ENCODE data around the gene PRKCA.

The PRKCA gene

GRCh38 chr17:66675991-66676371 is 373.6 kb downstream of the PRKCA start:
- Histone ChIP-seq H3K36me3 (ENCODE audit: insufficient read depth, low read length) (no peaks in the 10 kb centered on the region), H3K9ac (ENCODE audit: insufficient read length) (no peak overlapping the region), H3K27ac (no peak overlapping the region), H3K4me3 (no peak overlapping the region), H3K9me3 (ENCODE audit: low read depth, low read length) (no peaks in the 10 kb centered on the region)
- DNase-seq (ENCODE audit: low read depth, low spot score), result no peak
- TF ChIP-seq FOXP2 (optimal IDR thresholded peaks at IDR 0.05; ENCODE audit: control extremely low read depth, extremely low read length, insufficient read depth) (no peak), EZH2 (IDR thresholded peaks at IDR 0.05) (no peak), POLR2AphosphoS5 (IDR thresholded peaks at IDR 0.05; ENCODE audit: borderline replicate concordance, low read depth, low read length) (no peak)

GRCh38 chr17:66676421-66676820 is 374.0 kb downstream of the PRKCA start:
- TF ChIP-seq EZH2 (IDR thresholded peaks at IDR 0.05) (no peak), FOXP2 (optimal IDR thresholded peaks at IDR 0.05; ENCODE audit: control extremely low read depth, extremely low read length, insufficient read depth) (no peak), POLR2AphosphoS5 (IDR thresholded peaks at IDR 0.05; ENCODE audit: borderline replicate concordance, low read depth, low read length) (no peak)
- no peak for DNase-seq (ENCODE audit: low read depth, low spot score)
- no peak overlapping the region for H3K27ac ChIP-seq
- H3K9me3 ChIP-seq (ENCODE audit: low read depth, low read length), result no peaks in the 10 kb centered on the region
- no peak overlapping the region for H3K4me3 ChIP-seq
- H3K36me3 ChIP-seq (ENCODE audit: insufficient read depth, low read length), result no peaks in the 10 kb centered on the region
- no peak overlapping the region for H3K9ac ChIP-seq (ENCODE audit: insufficient read length)

- Histone ChIP-seq H3K9ac (ENCODE audit: insufficient read length) (no peak overlapping the region), H3K9me3 (ENCODE audit: low read depth, low read length) (no peaks in the 10 kb centered on the region), H3K4me3 (no peak overlapping the region), H3K36me3 (ENCODE audit: insufficient read depth, low read length) (no peaks in the 10 kb centered on the region), H3K27ac (no peak overlapping the region)
- TF ChIP-seq EZH2 (IDR thresholded peaks at IDR 0.05) (no peak), FOXP2 (optimal IDR thresholded peaks at IDR 0.05; ENCODE audit: control extremely low read depth, extremely low read length, insufficient read depth) (no peak), POLR2AphosphoS5 (IDR thresholded peaks at IDR 0.05; ENCODE audit: borderline replicate concordance, low read depth, low read length) (no peak)
- DNase-seq (ENCODE audit: low read depth, low spot score), result no peak
Measured at GRCh38 chr17:66677201-66677981, 375.0 kb downstream of the PRKCA start.

DNA sequence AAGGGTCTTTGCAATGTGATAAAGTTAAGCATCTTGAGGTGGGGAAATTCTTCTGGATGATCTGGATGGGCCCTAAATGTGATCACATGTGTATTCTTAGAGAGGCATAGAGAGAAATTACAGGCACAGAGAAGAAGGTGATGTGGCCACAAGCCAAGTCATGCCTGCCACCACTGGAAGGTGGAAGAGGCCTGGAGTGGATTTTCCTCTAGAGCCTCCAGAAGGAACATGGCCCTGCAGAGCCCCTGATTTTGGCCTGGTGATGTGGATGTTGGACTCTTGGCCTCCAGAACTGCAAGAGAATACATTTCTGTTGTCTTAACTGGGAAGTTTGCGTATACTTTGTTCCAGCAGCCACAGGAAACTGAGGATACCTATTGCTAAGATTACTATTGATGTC is 375.6 kb downstream of the PRKCA start:
- H3K4me3 ChIP-seq, result no peak overlapping the region
- H3K27ac ChIP-seq, result no peak overlapping the region
- H3K36me3 ChIP-seq (ENCODE audit: insufficient read depth, low read length), result no peaks in the 10 kb centered on the region
- TF ChIP-seq POLR2AphosphoS5 (IDR thresholded peaks at IDR 0.05; ENCODE audit: borderline replicate concordance, low read depth, low read length), result no peak
- H3K9me3 ChIP-seq (ENCODE audit: low read depth, low read length), result no peaks in the 10 kb centered on the region
- H3K9ac ChIP-seq (ENCODE audit: insufficient read length), result no peak overlapping the region
- DNase-seq (ENCODE audit: low read depth, low spot score), result no peak

DNA sequence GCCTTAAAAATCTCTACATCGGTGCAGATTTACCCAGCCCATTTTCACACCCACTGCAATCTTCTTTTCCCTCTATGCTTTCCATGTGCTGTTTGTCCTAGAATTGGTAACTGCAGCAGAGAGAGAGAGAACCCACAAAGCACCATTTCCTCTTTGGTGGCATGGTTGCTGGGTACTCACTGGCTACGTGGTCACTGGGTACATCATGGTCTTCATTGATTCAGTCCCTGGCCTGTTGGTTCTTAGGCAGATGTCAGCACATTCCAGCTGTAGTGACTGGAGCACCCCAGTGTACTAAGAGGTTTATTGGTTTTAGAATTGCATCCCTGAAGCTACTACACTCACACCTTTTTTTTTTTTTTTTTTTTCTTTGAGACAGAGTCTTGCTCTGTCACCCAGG is 376.4 kb downstream of the PRKCA start:
- no peak for DNase-seq (ENCODE audit: low read depth, low spot score)
- Histone ChIP-seq H3K36me3 (ENCODE audit: insufficient read depth, low read length) (no peaks in the 10 kb centered on the region), H3K27ac (no peak overlapping the region), H3K9ac (ENCODE audit: insufficient read length) (no peak overlapping the region), H3K4me3 (no peak overlapping the region), H3K9me3 (ENCODE audit: low read depth, low read length) (no peaks in the 10 kb centered on the region)
- TF ChIP-seq POLR2AphosphoS5 (IDR thresholded peaks at IDR 0.05; ENCODE audit: borderline replicate concordance, low read depth, low read length) (no peak), EZH2 (IDR thresholded peaks at IDR 0.05) (no peak), FOXP2 (optimal IDR thresholded peaks at IDR 0.05; ENCODE audit: control extremely low read depth, extremely low read length, insufficient read depth) (no peak)

- DNase-seq (ENCODE audit: low read depth, low spot score), result no peak
- Histone ChIP-seq H3K9ac (ENCODE audit: insufficient read length) (no peak overlapping the region), H3K27ac (no peak overlapping the region), H3K9me3 (ENCODE audit: low read depth, low read length) (no peaks in the 10 kb centered on the region), H3K36me3 (ENCODE audit: insufficient read depth, low read length) (no peaks in the 10 kb centered on the region), H3K4me3 (no peak overlapping the region)
- no peak for TF ChIP-seq POLR2AphosphoS5 (IDR thresholded peaks at IDR 0.05; ENCODE audit: borderline replicate concordance, low read depth, low read length)
- TF ChIP-seq FOXP2 (optimal IDR thresholded peaks at IDR 0.05; ENCODE audit: control extremely low read depth, extremely low read length, insufficient read depth), result no peak
- TF ChIP-seq EZH2 (IDR thresholded peaks at IDR 0.05), result no peak
Measured at GRCh38 chr17:66679631-66680517, 377.5 kb downstream of the PRKCA start.

DNA sequence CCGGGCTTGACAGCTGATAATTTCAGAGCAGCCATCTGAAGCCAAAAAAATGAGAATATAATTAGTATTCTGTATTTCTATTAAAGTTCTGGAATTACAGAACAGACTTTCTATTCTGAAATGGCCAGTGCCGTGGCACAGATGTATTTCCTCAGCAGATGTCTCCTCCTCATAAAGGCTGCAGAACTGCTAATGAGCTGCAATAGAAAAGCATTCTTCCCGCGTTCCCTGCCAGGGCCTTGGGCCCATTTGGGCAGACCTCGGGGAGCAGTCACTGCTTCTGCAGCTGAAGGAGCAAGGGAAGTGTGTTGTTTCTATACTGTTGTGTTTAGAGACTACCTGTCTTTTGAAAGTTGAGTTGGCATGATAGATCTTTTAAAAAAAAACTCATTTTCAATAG is 379.9 kb downstream of the PRKCA start:
- DNase-seq (ENCODE audit: low read depth, low spot score), result no peak
- H3K9me3 ChIP-seq (ENCODE audit: low read depth, low read length), result no peaks in the 10 kb centered on the region
- H3K36me3 ChIP-seq (ENCODE audit: insufficient read depth, low read length), result no peaks in the 10 kb centered on the region
- no peak overlapping the region for H3K9ac ChIP-seq (ENCODE audit: insufficient read length)
- TF ChIP-seq FOXP2 (optimal IDR thresholded peaks at IDR 0.05; ENCODE audit: control extremely low read depth, extremely low read length, insufficient read depth), result no peak
- no peak for TF ChIP-seq EZH2 (IDR thresholded peaks at IDR 0.05)
- no peak for TF ChIP-seq POLR2AphosphoS5 (IDR thresholded peaks at IDR 0.05; ENCODE audit: borderline replicate concordance, low read depth, low read length)
- no peak overlapping the region for H3K27ac ChIP-seq
- H3K4me3 ChIP-seq, result no peak overlapping the region

DNA sequence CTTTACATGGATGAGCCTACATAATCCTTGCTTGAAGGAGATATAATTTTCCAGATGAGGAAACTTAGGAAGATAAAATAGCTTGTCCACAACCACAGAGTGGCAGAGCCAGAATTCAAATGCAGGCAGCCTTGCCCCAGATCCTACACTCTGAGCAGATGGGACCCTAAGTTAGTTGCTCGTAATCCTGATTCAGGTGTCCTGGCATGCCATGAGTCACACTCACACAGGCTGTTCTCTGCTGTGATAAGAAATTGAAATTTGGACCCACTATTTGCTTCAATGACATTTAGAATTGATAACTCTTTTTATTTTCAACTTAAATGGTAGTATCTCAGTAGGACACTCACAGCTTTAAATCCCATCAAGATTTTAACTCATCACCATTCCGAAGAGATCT is 381.8 kb downstream of the PRKCA start:
- H3K9ac ChIP-seq (ENCODE audit: insufficient read length), result no peak overlapping the region
- H3K36me3 ChIP-seq (ENCODE audit: insufficient read depth, low read length), result no peaks in the 10 kb centered on the region
- no peak for TF ChIP-seq POLR2AphosphoS5 (IDR thresholded peaks at IDR 0.05; ENCODE audit: borderline replicate concordance, low read depth, low read length)
- TF ChIP-seq EZH2 (IDR thresholded peaks at IDR 0.05), result no peak
- no peak for TF ChIP-seq FOXP2 (optimal IDR thresholded peaks at IDR 0.05; ENCODE audit: control extremely low read depth, extremely low read length, insufficient read depth)
- no peaks in the 10 kb centered on the region for H3K9me3 ChIP-seq (ENCODE audit: low read depth, low read length)
- H3K27ac ChIP-seq, result no peak overlapping the region
- H3K4me3 ChIP-seq, result no peak overlapping the region
- DNase-seq (ENCODE audit: low read depth, low spot score), result no peak

Measured in SK-N-MC (cell line).